Coronary artery (tissue), 2 donors: ENCODE measurements around the gene RPS19BP1.

Experiments used
- DNase-seq: peaks from one replicate; pipeline ENCODE4 v3.0.0-alpha.2; 2017; ENCODE audit warnings: low spot score
- H3K27ac ChIP-seq, 2 donors: fragments of 200-600 bp; sonication (generic); one replicate each; pipeline ENCODE4 v1.5.1; 2016 to 2019
- H3K4me3 ChIP-seq: fragments of 200-600 bp; sonication (generic); 2 replicates; pipeline ENCODE4 v1.5.1; 2016; ENCODE audit warnings: mild to moderate bottlenecking, moderate library complexity
- CTCF ChIP-seq: fragments of 200-600 bp; sonication (generic); IDR thresholded peaks from one replicate; pipeline ENCODE4 v1.5.1; 2019; ENCODE audit warnings: antibody characterized with exemption

Gene RPS19BP1

DNA sequence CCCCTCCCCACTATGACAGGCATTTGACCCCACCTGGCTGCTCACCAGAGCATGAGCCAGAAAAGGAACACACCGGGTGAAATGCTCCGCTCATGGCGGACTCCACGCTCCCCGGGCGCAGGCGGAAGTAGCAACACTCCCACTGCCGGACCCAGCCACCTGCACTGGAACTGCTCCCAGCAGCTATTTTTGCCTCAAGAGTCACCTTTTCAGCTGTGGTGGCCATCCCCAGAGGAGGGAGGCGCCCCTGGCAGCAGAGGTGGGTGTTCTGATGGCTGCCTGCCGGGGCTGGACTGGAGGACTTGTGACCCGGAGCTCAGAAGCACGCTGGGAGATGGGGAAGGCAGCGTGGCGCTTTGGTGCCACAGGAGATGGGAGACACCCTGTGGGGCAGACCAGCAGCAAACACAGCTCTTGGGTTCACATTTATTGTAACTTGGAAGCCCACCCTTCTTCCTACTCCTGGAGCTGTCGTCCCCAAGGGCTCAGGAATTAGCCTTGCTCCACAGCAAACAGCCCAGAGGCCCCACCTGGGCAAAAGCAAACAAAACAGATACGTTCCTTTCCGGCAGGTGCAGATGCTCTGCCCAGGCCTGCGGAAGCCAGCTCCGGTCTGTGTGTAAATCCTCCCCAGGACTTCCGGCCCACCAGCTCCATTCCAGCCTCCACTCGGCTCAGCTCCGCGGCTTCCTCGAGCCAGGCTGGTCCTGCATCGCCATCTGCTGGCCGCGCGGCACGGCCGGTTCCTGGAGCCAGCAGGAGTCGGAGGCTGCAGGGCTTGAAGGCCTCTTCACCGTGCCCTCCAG, 3.7 kb downstream of the RPS19BP1 start:
- peak overlapping the region; percentile 17 to 46 for H3K27ac ChIP-seq
- H3K4me3 ChIP-seq = peak overlapping the region; percentile 47
- peak; percentile 99 for TF ChIP-seq CTCF
- peak; percentile 92 for DNase-seq

DNA sequence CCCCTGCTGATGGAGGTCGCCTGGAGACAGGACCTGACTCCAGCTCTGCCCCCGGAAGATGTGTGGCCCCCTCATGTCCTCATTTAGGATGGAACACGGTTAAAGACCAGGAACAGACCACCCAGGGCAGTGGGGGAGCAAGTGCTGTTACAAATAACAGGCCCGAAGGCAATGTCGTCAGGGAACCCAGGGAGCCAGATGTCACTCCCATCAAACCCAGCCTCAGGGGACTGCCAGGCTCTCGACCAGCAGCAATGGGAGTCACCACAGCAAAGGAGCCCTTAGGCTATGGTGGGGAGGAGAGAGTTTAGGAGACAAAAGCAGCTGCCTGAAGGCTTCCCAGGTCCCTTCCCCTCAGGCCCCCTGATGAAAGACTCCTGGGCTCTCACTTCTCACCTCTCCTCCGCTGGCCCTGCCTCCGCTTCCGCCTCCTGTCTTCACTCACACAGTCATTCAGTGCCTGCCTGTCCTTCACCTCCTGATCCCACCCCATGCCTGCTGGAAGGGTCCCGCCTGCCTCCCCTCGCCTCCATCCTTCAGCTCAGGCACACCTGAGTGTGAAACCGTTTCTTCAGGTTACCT, 4.4 kb downstream of the RPS19BP1 start:
- no peak for TF ChIP-seq CTCF
- no peak for DNase-seq
- Histone ChIP-seq H3K27ac (peak overlapping the region; percentile 17 to 46), H3K4me3 (no peak overlapping the region)

GRCh38 chr22:39527481-39527961, 5.0 kb downstream of the RPS19BP1 start:
- DNase-seq = no peak
- H3K27ac ChIP-seq = peak overlapping the region in 1 of 2 donors; percentile 46
- H3K4me3 ChIP-seq = no peak overlapping the region
- TF ChIP-seq CTCF = no peak

GRCh38 chr22:39526736-39527171, 5.8 kb downstream of the RPS19BP1 start:
- no peak for TF ChIP-seq CTCF
- peak overlapping the region in 1 of 2 donors; percentile 46 for H3K27ac ChIP-seq
- DNase-seq = no peak

DNA sequence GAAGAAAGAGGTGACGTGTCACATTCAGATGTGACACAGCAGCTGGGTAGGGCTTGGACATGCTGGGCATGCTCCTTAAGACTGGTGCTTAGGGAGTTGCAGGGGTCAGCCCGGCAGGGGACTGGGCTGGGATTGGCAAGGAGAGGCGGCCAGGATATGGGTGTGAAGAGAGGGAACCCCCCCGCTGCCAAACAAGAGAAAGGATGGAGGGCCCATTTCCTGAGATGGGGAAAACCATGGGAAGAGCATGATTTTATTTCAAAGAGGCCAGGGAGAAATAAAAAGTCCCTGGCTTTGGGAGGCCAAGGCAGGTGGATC, 6.9 kb downstream of the RPS19BP1 start:
- no peak for TF ChIP-seq CTCF
- peak overlapping the region in 1 of 2 donors; percentile 99 for H3K27ac ChIP-seq

More at GRCh38 chr22:39526736-39527171, 5.8 kb downstream of the RPS19BP1 start:
- H3K4me3 ChIP-seq = no peak overlapping the region

GRCh38 chr22:39524753-39525657, 7.5 kb downstream of the RPS19BP1 start:
- H3K4me3 ChIP-seq = peak overlapping the region; percentile 95
- DNase-seq = no peak
- TF ChIP-seq CTCF = no peak
- peak overlapping the region in 1 of 2 donors; percentile 99 for H3K27ac ChIP-seq

More for the DNA sequence above, 6.9 kb downstream of the RPS19BP1 start:
- no peak overlapping the region for H3K4me3 ChIP-seq
- no peak for DNase-seq
